Caco-2 (cell line): ENCODE data around the gene SLIRP. TPM values are rescaled to one million over a fixed set of nuclear protein-coding genes. Genes with fewer than 3 reads are reported as not detected.
"Not testable (repeated sequence)": the region's sequence is repeated elsewhere in the genome, so short reads cannot be mapped to it uniquely, and the experiment has no call there.

Experiments
- BruUV-seq: library from RNA; stranded (reverse); fragments of 400-500 nt; replicated peaks from 2 replicates; lab custom pipeline; 2021; lab: Mats Ljungman, UMichigan
- CTCF ChIA-PET: fragments of 300-600 bp; sonication (Branson Sonifier 250); formaldehyde crosslinking; loops from one replicate; lab custom pipeline; 2022; ENCODE audit warnings: antibody characterized with exemption; lab: Charles Lee
- POLR2A ChIA-PET: fragments of 300-600 bp; sonication (Branson Sonifier 250); formaldehyde crosslinking; loops from one replicate; lab custom pipeline; 2022; ENCODE audit warnings: antibody characterized with exemption; lab: Charles Lee
- DNase-seq, 2 experiments: peaks; one replicate each; pipeline versions ENCODE4 v3.0.0 to v3.0.0-alpha.2; 2020 to 2022
- H3K27me3 ChIP-seq: replicated peaks from 2 replicates; pipeline ENCODE4 v1.6.0; 2011; ENCODE audit warnings: low read length; ENCODE audit not compliant: control insufficient read depth, insufficient read depth
- H3K36me3 ChIP-seq: 2 replicates; pipeline ENCODE4 v1.5.1; 2011; ENCODE audit warnings: low read length; ENCODE audit not compliant: control insufficient read depth, insufficient read depth
- H3K4me1 ChIP-seq: fragments of 250-450 bp; sonication (Bioruptor Pico); 2 replicates; pipeline ENCODE4 v1.5.1; 2020; ENCODE audit warnings: mild to moderate bottlenecking
- H3K4me3 ChIP-seq: 2 replicates; pipeline ENCODE4 v1.5.1; 2011; ENCODE audit warnings: low read depth, mild to moderate bottlenecking, control low read depth, low read length
- H3K9me3 ChIP-seq: fragments of 250-450 bp; sonication (Bioruptor Pico); 2 replicates; pipeline ENCODE4 v1.5.1; 2020; ENCODE audit warnings: mild to moderate bottlenecking, moderate library complexity
- H3K27ac Mint-ChIP-seq: one replicate; pipeline ENCODE4 v1.8.0; 2022; ENCODE audit warnings: mixed read lengths; ENCODE audit not compliant: unreplicated experiment
- H3K27me3 Mint-ChIP-seq: one replicate; pipeline ENCODE4 v1.8.0; 2022; ENCODE audit warnings: mixed read lengths; ENCODE audit not compliant: insufficient read depth, unreplicated experiment
- H3K36me3 Mint-ChIP-seq: one replicate; pipeline ENCODE4 v1.8.0; 2022; ENCODE audit warnings: mild to moderate bottlenecking, mixed read lengths; ENCODE audit not compliant: insufficient read depth, unreplicated experiment
- H3K4me1 Mint-ChIP-seq: one replicate; pipeline ENCODE4 v1.8.0; 2022; ENCODE audit warnings: low read depth, mixed read lengths; ENCODE audit not compliant: unreplicated experiment
- H3K4me3 Mint-ChIP-seq: one replicate; pipeline ENCODE4 v1.8.0; 2022; ENCODE audit warnings: mild to moderate bottlenecking, moderate library complexity, mixed read lengths; ENCODE audit not compliant: unreplicated experiment
- H3K9me3 Mint-ChIP-seq: one replicate; pipeline ENCODE4 v1.8.0; 2022; ENCODE audit warnings: mixed read lengths; ENCODE audit not compliant: unreplicated experiment
- intact Hi-C: fragments of 100-400 bp; cut with micrococcal nuclease; formaldehyde crosslinking; loops from one replicate; pipeline ENCODE4 v1.10.0; 2022; ENCODE audit not compliant: unreplicated experiment
- total RNA-seq: library from RNA; stranded (reverse); gene quantifications from 2 replicates; pipeline ENCODE4 v1.2.3, GENCODE V29; 2022
- TF ChIP-seq, protein P1 (sequence below), 2 experiments: fragments of 200-600 bp in 1 of 2; IDR thresholded peaks; 1 replicate in 1 of 2; 2 replicates in 1 of 2; pipeline versions ENCODE4 v1.5.1 to v1.8.0; 2011 to 2022; ENCODE audit warnings: antibody characterized with exemption in 1 of 2, control low read depth in 1 of 2, inconsistent platforms in 1 of 2, low read depth in 1 of 2, low read length in 1 of 2, mild to moderate bottlenecking in 1 of 2, moderate library complexity in 1 of 2; ENCODE audit not compliant: insufficient read depth in 1 of 2, severe bottlenecking in 1 of 2, unreplicated experiment in 1 of 2

The SLIRP gene
- total RNA-seq, 1 experiment from 2014 or later = 204 TPM

DNA sequence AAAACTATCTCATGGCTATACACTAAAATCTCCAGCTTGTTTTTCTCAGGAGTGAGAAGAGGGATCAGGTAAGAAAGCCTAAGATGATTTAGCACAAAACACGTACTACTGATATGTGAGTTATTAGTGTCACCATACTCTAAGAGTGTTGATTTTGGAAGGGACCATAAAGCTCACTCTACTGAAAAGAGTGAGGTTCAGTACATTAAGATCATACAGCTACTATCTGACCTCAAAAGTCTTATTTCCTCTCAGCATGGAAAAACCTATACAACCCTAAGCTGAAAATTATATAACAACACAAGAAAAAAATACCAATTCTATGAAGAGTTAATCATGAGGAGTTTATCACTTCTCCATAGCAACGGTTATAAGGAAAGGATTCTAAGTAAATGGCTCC lies 33.5 kb downstream of the SLIRP start:
- no peaks in the 10 kb centered on the region for H3K9me3 ChIP-seq
- no peaks in the 10 kb centered on the region for H3K9me3 Mint-ChIP-seq
- DNase-seq = no peak
- H3K27me3 Mint-ChIP-seq = no peaks in the 10 kb centered on the region
- H3K4me1 Mint-ChIP-seq = peaks cover 7% of the 10 kb centered on the region
- H3K4me1 ChIP-seq = peaks cover 6% of the 10 kb centered on the region; the same call in 1 of the 2 replicates
- H3K27ac Mint-ChIP-seq = no peak overlapping the region
- H3K27me3 ChIP-seq = no peaks in the 10 kb centered on the region
- ChIA-PET CTCF (no interaction called here), POLR2A (interaction anchor here (0.6 kb wide), 1 partner anchor 44 kb away, joined by 9 read pairs; no protein-coding TSS in a partner anchor)
- no TSS peak for BruUV-seq
- H3K4me3 Mint-ChIP-seq = no peak overlapping the region
- H3K4me3 ChIP-seq = no peak overlapping the region
- TF ChIP-seq, protein P1, sequence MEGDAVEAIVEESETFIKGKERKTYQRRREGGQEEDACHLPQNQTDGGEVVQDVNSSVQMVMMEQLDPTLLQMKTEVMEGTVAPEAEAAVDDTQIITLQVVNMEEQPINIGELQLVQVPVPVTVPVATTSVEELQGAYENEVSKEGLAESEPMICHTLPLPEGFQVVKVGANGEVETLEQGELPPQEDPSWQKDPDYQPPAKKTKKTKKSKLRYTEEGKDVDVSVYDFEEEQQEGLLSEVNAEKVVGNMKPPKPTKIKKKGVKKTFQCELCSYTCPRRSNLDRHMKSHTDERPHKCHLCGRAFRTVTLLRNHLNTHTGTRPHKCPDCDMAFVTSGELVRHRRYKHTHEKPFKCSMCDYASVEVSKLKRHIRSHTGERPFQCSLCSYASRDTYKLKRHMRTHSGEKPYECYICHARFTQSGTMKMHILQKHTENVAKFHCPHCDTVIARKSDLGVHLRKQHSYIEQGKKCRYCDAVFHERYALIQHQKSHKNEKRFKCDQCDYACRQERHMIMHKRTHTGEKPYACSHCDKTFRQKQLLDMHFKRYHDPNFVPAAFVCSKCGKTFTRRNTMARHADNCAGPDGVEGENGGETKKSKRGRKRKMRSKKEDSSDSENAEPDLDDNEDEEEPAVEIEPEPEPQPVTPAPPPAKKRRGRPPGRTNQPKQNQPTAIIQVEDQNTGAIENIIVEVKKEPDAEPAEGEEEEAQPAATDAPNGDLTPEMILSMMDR (IDR thresholded peaks at IDR 0.05; ENCODE audit: insufficient read depth in 1 of 2, low read depth in 1 of 2, low read length in 1 of 2, severe bottlenecking in 1 of 2, unreplicated experiment in 1 of 2) = no peak
- intact Hi-C loops = no loop called here
- peaks cover 70% of the 10 kb centered on the region for H3K36me3 Mint-ChIP-seq
- no peaks in the 10 kb centered on the region for H3K36me3 ChIP-seq

DNA sequence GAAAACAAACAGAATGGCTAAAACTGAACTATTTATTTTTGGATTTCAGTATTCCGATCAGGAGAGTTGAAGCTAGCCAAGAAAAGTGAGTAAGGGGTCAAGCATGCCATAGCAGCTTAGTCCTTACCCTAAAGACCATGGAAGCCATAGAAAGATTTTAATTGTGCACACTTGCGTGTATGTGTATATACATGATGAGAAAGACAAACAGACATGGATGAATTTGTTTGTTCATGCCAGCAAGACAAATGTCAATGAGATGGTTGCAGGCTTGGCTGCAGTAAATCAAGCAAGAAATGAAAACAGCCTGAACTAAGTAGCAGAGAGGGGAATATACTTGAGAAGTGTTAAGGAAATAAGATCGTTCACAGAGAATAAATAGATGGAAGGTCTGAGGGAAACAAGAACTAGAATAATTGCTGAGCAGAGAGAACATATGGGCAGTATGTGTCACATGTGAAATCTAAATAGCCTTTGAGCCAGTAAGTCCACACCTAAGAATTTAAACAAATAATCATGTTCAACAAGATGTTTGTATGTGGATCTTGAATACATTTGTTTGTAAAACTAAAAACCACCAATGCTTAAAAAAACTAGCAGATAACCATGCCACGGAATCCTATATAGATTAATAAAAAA lies 38.3 kb downstream of the SLIRP start:
- H3K27me3 ChIP-seq = no peaks in the 10 kb centered on the region
- Mint-ChIP-seq H3K27me3 (no peaks in the 10 kb centered on the region), H3K36me3 (peaks cover 78% of the 10 kb centered on the region), H3K4me3 (no peak overlapping the region), H3K9me3 (no peaks in the 10 kb centered on the region), H3K27ac (no peak overlapping the region), H3K4me1 (no peaks in the 10 kb centered on the region)
- no peaks in the 10 kb centered on the region for H3K36me3 ChIP-seq
- TF ChIP-seq, protein P1 (IDR thresholded peaks at IDR 0.05; ENCODE audit: insufficient read depth in 1 of 2, low read depth in 1 of 2, low read length in 1 of 2, severe bottlenecking in 1 of 2, unreplicated experiment in 1 of 2) = no peak
- ChIA-PET POLR2A (no interaction called here), CTCF (no interaction called here)
- no TSS peak for BruUV-seq
- no peak for DNase-seq
- H3K4me3 ChIP-seq = no peak overlapping the region
- H3K4me1 ChIP-seq = no peaks in the 10 kb centered on the region
- no peaks in the 10 kb centered on the region for H3K9me3 ChIP-seq
- intact Hi-C loops = no loop called here

- H3K4me3 ChIP-seq, H3K36me3 ChIP-seq, POLR2A ChIA-PET, H3K4me1 Mint-ChIP-seq, H3K9me3 ChIP-seq, intact Hi-C loops, CTCF ChIA-PET, H3K4me1 ChIP-seq, H3K4me3 Mint-ChIP-seq, H3K27me3 Mint-ChIP-seq, H3K9me3 Mint-ChIP-seq, BruUV-seq, H3K27ac Mint-ChIP-seq, DNase-seq, H3K27me3 ChIP-seq: not testable (repeated sequence)
- H3K36me3 Mint-ChIP-seq = peaks cover 69% of the 10 kb centered on the region
Observed at GRCh38 chr14:77747425-77747824, 39.5 kb downstream of the SLIRP start.
